Stimulated activated CD4-positive, alpha-beta T cell treated with anti-CD3 and anti-CD28 coated beads, Interleukin-12 subunit alpha, Interleukin-12 subunit beta, amount 100 ng/mL, for 4 hours (primary cell): Measurements from ENCODE around the gene PLEKHA1.

Experiments used
- DNase-seq: peaks from one replicate; pipeline ENCODE4 v3.0.0-alpha.2; 2020

Gene PLEKHA1

GRCh38 chr10:122426829-122427228 lies 52.3 kb downstream of the PLEKHA1 start:
- DNase-seq = no peak

GRCh38 chr10:122427280-122427679 lies 52.8 kb downstream of the PLEKHA1 start:
- DNase-seq = no peak

- no peak for DNase-seq
Measured at GRCh38 chr10:122435212-122435827, 60.8 kb downstream of the PLEKHA1 start.

GRCh38 chr10:122441961-122442360 lies 67.5 kb downstream of the PLEKHA1 start:
- DNase-seq = no peak

- no peak for DNase-seq
Measured at GRCh38 chr10:122445469-122445868, 71.0 kb downstream of the PLEKHA1 start.

- DNase-seq = no peak
Measured at GRCh38 chr10:122445904-122446303, 71.4 kb downstream of the PLEKHA1 start.

GRCh38 chr10:122446668-122447423 lies 72.3 kb downstream of the PLEKHA1 start:
- no peak for DNase-seq

GRCh38 chr10:122448600-122448999 lies 74.1 kb downstream of the PLEKHA1 start:
- no peak for DNase-seq

- DNase-seq = no peak
Measured at GRCh38 chr10:122449153-122449552, 74.6 kb downstream of the PLEKHA1 start.

GRCh38 chr10:122450353-122450990 lies 76.0 kb downstream of the PLEKHA1 start:
- DNase-seq = no peak

GRCh38 chr10:122454071-122454470 lies 79.6 kb downstream of the PLEKHA1 start:
- DNase-seq = no peak

- DNase-seq = no peak
Measured at GRCh38 chr10:122454603-122455080, 80.1 kb downstream of the PLEKHA1 start, which contains the start of gene ARMS2. TSS of gene ARMS2 (plus strand) at chr10:122454653. CDS start at chr10:122454728, 75 bp downstream.

GRCh38 chr10:122455376-122456079 lies 81.0 kb downstream of the PLEKHA1 start:
- no peak for DNase-seq

- no peak for DNase-seq
Measured at GRCh38 chr10:122457934-122458333, 83.4 kb downstream of the PLEKHA1 start.

GRCh38 chr10:122458693-122459092 lies 84.2 kb downstream of the PLEKHA1 start:
- no peak for DNase-seq

GRCh38 chr10:122459561-122460273 lies 85.2 kb downstream of the PLEKHA1 start:
- no peak for DNase-seq

GRCh38 chr10:122460891-122461293 lies 86.4 kb downstream of the PLEKHA1 start:
- DNase-seq = no peak

- DNase-seq = no peak
Measured at GRCh38 chr10:122461367-122461728, 86.8 kb downstream of the PLEKHA1 start, which contains the start of gene HTRA1. TSS of gene HTRA1 (plus strand) at chr10:122461553. CDS start at chr10:122461653, 100 bp downstream.

- DNase-seq = no peak
Measured at GRCh38 chr10:122461729-122462532, 87.4 kb downstream of the PLEKHA1 start.

GRCh38 chr10:122462533-122463465 lies 88.3 kb downstream of the PLEKHA1 start:
- DNase-seq = no peak
